T-helper 2 cell treated with Interferon-gamma antibody and Interleukin-4, amounts not matched to agents 100 ng/mL and 5 ng/mL, for 36 hours (primary cell): Measurements from ENCODE around the gene CNOT4. TPM values are rescaled to one million over a fixed set of nuclear protein-coding genes. Genes with fewer than 3 reads are reported as not detected.
"Not testable (repeated sequence)": the region's sequence is repeated elsewhere in the genome, so short reads cannot be mapped to it uniquely, and the experiment has no call there.

ENCODE experiments used
- intact Hi-C: fragments of 100-400 bp; cut with micrococcal nuclease; formaldehyde crosslinking; loops from one replicate; pipeline ENCODE4 v1.15.1; 2023
- total RNA-seq: library from RNA; stranded (reverse); gene quantifications from 2 replicates; pipeline ENCODE4 v1.2.3, GENCODE V29; 2022

CNOT4 gene
- total RNA-seq, 1 donor from 2014 or later, result 22.1 TPM

GRCh38 chr7:135366843-135367508 lies 142.9 kb downstream of the CNOT4 start:
- intact Hi-C loops, result no loop called here

GRCh38 chr7:135365721-135366120 lies 144.2 kb downstream of the CNOT4 start:
- intact Hi-C loops, result no loop called here

- intact Hi-C loops, result no loop called here
Measured at GRCh38 chr7:135364206-135364605, 145.7 kb downstream of the CNOT4 start.

GRCh38 chr7:135362871-135363270 lies 147.0 kb downstream of the CNOT4 start:
- intact Hi-C loops, result no loop called here

GRCh38 chr7:135361788-135362187 lies 148.1 kb downstream of the CNOT4 start:
- intact Hi-C loops, result no loop called here

- intact Hi-C loops, result no loop called here
Measured at GRCh38 chr7:135359615-135360014, 150.3 kb downstream of the CNOT4 start.

GRCh38 chr7:135355377-135356048 lies 154.4 kb downstream of the CNOT4 start:
- intact Hi-C loops, result no loop called here

- intact Hi-C loops, result no loop called here
Measured at GRCh38 chr7:135353832-135354231, 156.1 kb downstream of the CNOT4 start.

- intact Hi-C loops, result no loop called here
Measured at GRCh38 chr7:135352285-135352684, 157.6 kb downstream of the CNOT4 start.

- intact Hi-C loops, result not testable (repeated sequence)
Measured at GRCh38 chr7:135351070-135351469, 158.8 kb downstream of the CNOT4 start.

- intact Hi-C loops, result no loop called here
Measured at GRCh38 chr7:135349746-135350145, 160.2 kb downstream of the CNOT4 start.

- intact Hi-C loops, result no loop called here
Measured at GRCh38 chr7:135348493-135348892, 161.4 kb downstream of the CNOT4 start.

- intact Hi-C loops, result no loop called here
Measured at GRCh38 chr7:135343361-135343760, 166.5 kb downstream of the CNOT4 start.

- intact Hi-C loops, result no loop called here
Measured at GRCh38 chr7:135342887-135343286, 167.0 kb downstream of the CNOT4 start.

- intact Hi-C loops, result no loop called here
Measured at GRCh38 chr7:135341049-135341448, 168.9 kb downstream of the CNOT4 start.

GRCh38 chr7:135337977-135338550 lies 171.8 kb downstream of the CNOT4 start:
- intact Hi-C loops, result no loop called here

- intact Hi-C loops, result no loop called here
Measured at GRCh38 chr7:135337506-135337905, 172.4 kb downstream of the CNOT4 start.

GRCh38 chr7:135335628-135336139 lies 174.2 kb downstream of the CNOT4 start:
- intact Hi-C loops, result loop anchor here (1.0 kb wide), 1 partner anchor 54 kb away; no protein-coding TSS in a partner anchor

- intact Hi-C loops, result loop anchor here (1.0 kb wide), 1 partner anchor 54 kb away; no protein-coding TSS in a partner anchor
Measured at GRCh38 chr7:135334830-135335543, 174.9 kb downstream of the CNOT4 start.

- intact Hi-C loops, result no loop called here
Measured at GRCh38 chr7:135333946-135334345, 176.0 kb downstream of the CNOT4 start.

- intact Hi-C loops, result no loop called here
Measured at GRCh38 chr7:135333200-135333599, 176.7 kb downstream of the CNOT4 start.

- intact Hi-C loops, result no loop called here
Measured at GRCh38 chr7:135330088-135330487, 179.8 kb downstream of the CNOT4 start.
